ENCODE measurements around the gene C2orf92. TPM values are rescaled to one million over a fixed set of nuclear protein-coding genes. Genes with fewer than 3 reads are reported as not detected.
A peak's percentile ranks its signal among the peaks of the same experiment; 100 is the strongest.
"Not testable (repeated sequence)": the region's sequence is repeated elsewhere in the genome, so short reads cannot be mapped to it uniquely, and the experiment has no call there.

Gene C2orf92
- total RNA-seq, 3 donors from 2014 or later: 11.2 to 49.5 (median 27.9) TPM

GRCh38 chr2:97708608-97709007 lies 39.1 kb downstream of the C2orf92 start:
- no peaks in the 10 kb centered on the region for H3K9me3 ChIP-seq
- DNase-seq (ENCODE audit: low spot score in 2 of 2): no peak
- H3K36me3 ChIP-seq: no peaks in the 10 kb centered on the region
- H3K27ac ChIP-seq: no peak overlapping the region
- no peak for TF ChIP-seq POLR2A (IDR thresholded peaks at IDR 0.05)
- TF ChIP-seq POLR2AphosphoS5 (IDR thresholded peaks at IDR 0.05): no peak
- TF ChIP-seq, protein P1, sequence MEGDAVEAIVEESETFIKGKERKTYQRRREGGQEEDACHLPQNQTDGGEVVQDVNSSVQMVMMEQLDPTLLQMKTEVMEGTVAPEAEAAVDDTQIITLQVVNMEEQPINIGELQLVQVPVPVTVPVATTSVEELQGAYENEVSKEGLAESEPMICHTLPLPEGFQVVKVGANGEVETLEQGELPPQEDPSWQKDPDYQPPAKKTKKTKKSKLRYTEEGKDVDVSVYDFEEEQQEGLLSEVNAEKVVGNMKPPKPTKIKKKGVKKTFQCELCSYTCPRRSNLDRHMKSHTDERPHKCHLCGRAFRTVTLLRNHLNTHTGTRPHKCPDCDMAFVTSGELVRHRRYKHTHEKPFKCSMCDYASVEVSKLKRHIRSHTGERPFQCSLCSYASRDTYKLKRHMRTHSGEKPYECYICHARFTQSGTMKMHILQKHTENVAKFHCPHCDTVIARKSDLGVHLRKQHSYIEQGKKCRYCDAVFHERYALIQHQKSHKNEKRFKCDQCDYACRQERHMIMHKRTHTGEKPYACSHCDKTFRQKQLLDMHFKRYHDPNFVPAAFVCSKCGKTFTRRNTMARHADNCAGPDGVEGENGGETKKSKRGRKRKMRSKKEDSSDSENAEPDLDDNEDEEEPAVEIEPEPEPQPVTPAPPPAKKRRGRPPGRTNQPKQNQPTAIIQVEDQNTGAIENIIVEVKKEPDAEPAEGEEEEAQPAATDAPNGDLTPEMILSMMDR (IDR thresholded peaks at IDR 0.05): no peak
- H3K4me3 ChIP-seq: no peak overlapping the region
- no peaks in the 10 kb centered on the region for H3K4me1 ChIP-seq
- no peaks in the 10 kb centered on the region for H3K27me3 ChIP-seq
- intact Hi-C loops (cut with DNase I; ENCODE audit: low total_unique reads): no loop called here

- Histone ChIP-seq H3K9me3 (no peaks in the 10 kb centered on the region), H3K4me3 (no peak overlapping the region), H3K4me1 (no peaks in the 10 kb centered on the region), H3K36me3 (no peaks in the 10 kb centered on the region), H3K27me3 (no peaks in the 10 kb centered on the region), H3K27ac (no peak overlapping the region)
- intact Hi-C loops (cut with DNase I; ENCODE audit: low total_unique reads): no loop called here
- no peak for TF ChIP-seq POLR2AphosphoS5 (IDR thresholded peaks at IDR 0.05)
- TF ChIP-seq, protein P1 (IDR thresholded peaks at IDR 0.05): no peak
- TF ChIP-seq POLR2A (IDR thresholded peaks at IDR 0.05): no peak
- no peak for DNase-seq (ENCODE audit: low spot score in 2 of 2)
Observed at GRCh38 chr2:97711394-97711711, 41.8 kb downstream of the C2orf92 start.

DNA sequence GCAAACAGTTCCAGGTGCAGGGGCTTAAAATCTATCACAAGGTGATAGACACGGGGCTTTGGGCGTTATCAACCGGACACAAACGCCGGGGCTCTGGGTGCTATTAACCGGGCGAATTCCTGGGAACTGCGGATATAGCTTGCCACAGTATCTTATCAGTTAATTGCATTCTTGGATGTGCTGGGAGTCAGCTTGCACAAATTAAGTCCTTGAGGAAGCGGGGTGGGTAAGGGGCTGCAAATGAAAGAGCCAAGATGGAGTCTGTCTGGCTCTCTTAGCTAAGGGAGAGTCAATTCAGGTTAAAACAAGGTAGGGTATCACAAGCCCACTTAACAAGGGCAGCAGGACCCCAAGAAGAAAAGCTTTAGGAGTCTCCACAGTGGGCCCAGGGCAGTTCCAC lies 42.7 kb downstream of the C2orf92 start:
- H3K9me3 ChIP-seq; H3K36me3 ChIP-seq; H3K4me1 ChIP-seq; H3K27ac ChIP-seq; H3K27me3 ChIP-seq; DNase-seq (ENCODE audit: low spot score in 2 of 2); intact Hi-C loops (cut with DNase I; ENCODE audit: low total_unique reads); H3K4me3 ChIP-seq: not testable (repeated sequence)

DNA sequence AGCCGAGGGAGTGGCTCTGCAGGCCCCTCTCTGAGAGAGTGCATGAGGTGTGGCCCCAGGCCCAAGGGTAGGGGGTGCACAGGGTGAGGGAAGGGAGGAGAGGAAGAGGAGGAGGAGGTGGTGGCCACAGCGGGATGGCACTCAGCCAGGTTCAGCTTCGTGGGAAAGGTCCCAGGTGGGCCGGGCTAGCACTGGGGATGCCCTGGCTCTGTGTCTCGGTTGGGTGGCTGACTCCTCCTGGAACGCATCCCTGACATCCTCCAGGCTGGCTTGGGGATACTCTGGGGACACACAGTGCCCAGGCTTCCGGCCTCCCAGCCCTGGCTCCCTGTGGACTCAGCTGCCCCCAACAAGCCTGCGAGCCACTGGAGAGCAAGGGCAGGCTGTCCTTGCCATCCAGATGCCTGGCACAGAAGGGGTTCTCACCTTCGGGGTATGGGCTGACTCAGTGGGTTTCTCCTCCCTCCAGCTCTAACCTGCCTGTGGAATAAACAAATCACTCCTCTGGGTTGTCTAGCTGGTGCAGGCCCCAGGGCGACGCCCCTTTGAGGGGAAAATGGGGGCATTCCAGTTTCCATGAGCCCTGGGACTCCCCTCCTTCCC lies 43.3 kb downstream of the C2orf92 start:
- Histone ChIP-seq H3K4me1 (no peaks in the 10 kb centered on the region), H3K27me3 (no peaks in the 10 kb centered on the region), H3K9me3 (no peaks in the 10 kb centered on the region), H3K27ac (no peak overlapping the region), H3K36me3 (no peaks in the 10 kb centered on the region), H3K4me3 (no peak overlapping the region)
- intact Hi-C loops (cut with DNase I; ENCODE audit: low total_unique reads): no loop called here
- no peak for TF ChIP-seq POLR2AphosphoS5 (IDR thresholded peaks at IDR 0.05)
- TF ChIP-seq POLR2A (IDR thresholded peaks at IDR 0.05): no peak
- TF ChIP-seq, protein P1 (IDR thresholded peaks at IDR 0.05): no peak
- no peak for DNase-seq (ENCODE audit: low spot score in 2 of 2)

GRCh38 chr2:97713296-97714083 lies 44.0 kb downstream of the C2orf92 start, which contains the start of gene ZAP70:
TSS of gene ZAP70 (plus strand) at chr2:97713576. CDS start at chr2:97724037, 10,461 bp downstream.
- no peak within 1 kb of the TSS for H3K27ac ChIP-seq
- intact Hi-C loops (cut with DNase I; ENCODE audit: low total_unique reads): loop anchor here (2.0 kb wide), 1 partner anchor 29 kb away; no protein-coding TSS in a partner anchor
- peak in 1 of 2 donors; percentile 10 for DNase-seq (ENCODE audit: low spot score in 2 of 2)
- no peak for TF ChIP-seq POLR2AphosphoS5 (IDR thresholded peaks at IDR 0.05)
- TF ChIP-seq, protein P1 (IDR thresholded peaks at IDR 0.05): no peak
- no peak for TF ChIP-seq POLR2A (IDR thresholded peaks at IDR 0.05)
- no peaks in the 10 kb centered on the region for H3K9me3 ChIP-seq
- H3K27me3 ChIP-seq: no peaks in the 10 kb centered on the region
- H3K4me3 ChIP-seq: peak within 1 kb of the TSS in 2 of 3 donors; percentile 13 to 28
- no peaks in the 10 kb centered on the region for H3K4me1 ChIP-seq
- H3K36me3 ChIP-seq: no peaks in the 10 kb centered on the region

Data from breast epithelium (tissue), 4 donors.